Pons (tissue), 1 donor: ENCODE data around the gene TLE3.

Experiments used
- DNase-seq: peaks from one replicate; pipeline ENCODE4 v3.0.0-alpha.2; 2016; ENCODE audit warnings: low spot score

Gene TLE3

GRCh38 chr15:70062321-70062956, 35.3 kb downstream of the TLE3 start:
- peak; percentile 71 for DNase-seq

DNA sequence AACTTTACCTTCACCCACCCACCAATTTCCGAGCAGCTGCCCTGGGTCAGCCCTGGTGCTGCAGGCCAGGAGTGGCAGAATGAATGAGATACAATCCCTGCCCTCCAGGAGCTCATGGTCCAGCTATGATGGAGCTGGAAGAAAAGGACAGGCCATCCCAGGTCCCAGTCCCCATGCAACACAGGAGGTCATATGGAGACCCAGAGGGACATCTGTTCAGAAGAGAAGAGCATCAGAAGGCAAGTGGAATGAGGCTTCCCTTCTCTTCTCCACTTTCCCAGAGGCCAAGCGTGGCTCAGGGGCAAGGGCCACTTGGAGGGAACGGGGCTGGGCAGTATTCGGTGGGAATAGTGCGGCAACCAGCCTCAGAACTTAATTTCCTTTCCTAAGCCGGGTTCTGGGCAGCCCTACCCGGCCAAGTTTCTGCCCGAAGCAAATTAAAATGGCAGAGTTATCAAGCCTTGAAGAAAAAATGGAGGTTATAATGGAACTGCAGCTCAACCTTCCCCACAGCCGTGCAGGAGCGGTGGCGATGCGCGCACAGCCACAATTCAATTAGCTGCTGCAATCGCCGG, 35.9 kb downstream of the TLE3 start:
- no peak for DNase-seq

DNA sequence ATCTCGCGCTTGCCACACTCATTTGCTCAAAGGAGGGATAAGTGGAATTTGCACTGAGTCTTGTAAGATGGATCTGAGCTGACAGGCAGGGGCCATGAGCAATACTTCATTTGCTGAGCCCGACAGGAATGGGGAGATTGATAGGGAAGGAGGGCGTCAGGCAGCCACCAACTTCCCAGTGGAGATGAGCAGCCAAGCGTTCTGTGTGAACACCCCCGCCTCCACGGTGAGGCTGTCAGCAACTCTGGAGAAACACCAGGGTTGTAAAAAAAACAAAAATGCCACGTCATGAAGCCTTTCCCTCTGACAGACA, 36.8 kb downstream of the TLE3 start:
- DNase-seq, result no peak

GRCh38 chr15:70060214-70060992, 37.3 kb downstream of the TLE3 start:
- DNase-seq, result no peak

- no peak for DNase-seq
Observed at GRCh38 chr15:70059476-70060213, 38.1 kb downstream of the TLE3 start.

GRCh38 chr15:70058642-70059360, 38.9 kb downstream of the TLE3 start:
- DNase-seq, result no peak

- DNase-seq, result no peak
Observed at GRCh38 chr15:70057931-70058641, 39.6 kb downstream of the TLE3 start.

GRCh38 chr15:70056091-70056680, 41.5 kb downstream of the TLE3 start:
- no peak for DNase-seq

DNA sequence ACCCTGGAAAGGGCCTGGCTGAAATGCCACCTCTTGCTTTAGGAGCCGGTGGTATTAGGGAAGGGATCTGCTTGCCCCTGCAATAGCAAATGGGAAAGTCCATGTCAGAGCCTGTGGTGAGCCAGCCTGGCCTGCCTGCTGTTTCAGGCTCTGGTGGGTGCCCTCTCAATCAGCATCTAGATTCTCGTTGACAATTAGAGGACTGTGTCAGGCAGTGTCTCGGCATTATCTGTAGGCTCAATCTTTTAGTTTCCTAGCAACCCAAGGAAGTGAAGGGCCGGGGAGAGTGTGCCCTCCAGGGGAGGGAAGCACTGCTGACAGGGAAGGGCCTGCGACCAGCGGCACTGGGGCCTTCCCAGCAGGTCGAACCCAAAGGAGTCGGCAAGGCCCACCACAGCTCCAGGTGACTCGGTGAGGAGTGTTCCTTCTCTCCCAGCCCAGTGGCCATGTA, 42.1 kb downstream of the TLE3 start:
- no peak for DNase-seq

GRCh38 chr15:70054884-70055387, 42.8 kb downstream of the TLE3 start:
- DNase-seq, result no peak

GRCh38 chr15:70054366-70054765, 43.4 kb downstream of the TLE3 start:
- DNase-seq, result no peak

GRCh38 chr15:70053716-70054229, 43.9 kb downstream of the TLE3 start:
- DNase-seq, result no peak

GRCh38 chr15:70053001-70053715, 44.6 kb downstream of the TLE3 start:
- peak; percentile 42 for DNase-seq

GRCh38 chr15:70051948-70052633, 45.6 kb downstream of the TLE3 start:
- no peak for DNase-seq

DNA sequence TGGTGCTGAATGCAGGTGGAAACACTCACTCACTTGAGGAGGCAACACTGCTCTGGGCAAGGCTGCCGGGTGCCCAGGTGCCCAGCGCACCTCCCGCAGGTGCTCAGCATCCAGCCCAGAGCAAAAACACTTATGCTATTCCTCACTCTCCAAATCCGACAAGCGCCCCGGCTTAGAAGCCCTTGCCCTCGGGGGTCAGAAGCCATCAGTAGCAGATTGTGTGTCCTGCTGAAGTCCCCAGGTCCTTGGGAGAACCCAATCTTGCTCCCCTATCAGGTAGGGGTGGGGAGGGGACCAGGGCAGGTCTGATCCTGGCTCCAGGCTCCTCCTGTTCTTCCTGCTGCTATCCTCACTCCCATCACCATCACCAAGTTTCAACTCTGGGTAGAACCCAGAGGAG, 46.7 kb downstream of the TLE3 start:
- no peak for DNase-seq

- no peak for DNase-seq
Observed at GRCh38 chr15:70050441-70050840, 47.3 kb downstream of the TLE3 start.

DNA sequence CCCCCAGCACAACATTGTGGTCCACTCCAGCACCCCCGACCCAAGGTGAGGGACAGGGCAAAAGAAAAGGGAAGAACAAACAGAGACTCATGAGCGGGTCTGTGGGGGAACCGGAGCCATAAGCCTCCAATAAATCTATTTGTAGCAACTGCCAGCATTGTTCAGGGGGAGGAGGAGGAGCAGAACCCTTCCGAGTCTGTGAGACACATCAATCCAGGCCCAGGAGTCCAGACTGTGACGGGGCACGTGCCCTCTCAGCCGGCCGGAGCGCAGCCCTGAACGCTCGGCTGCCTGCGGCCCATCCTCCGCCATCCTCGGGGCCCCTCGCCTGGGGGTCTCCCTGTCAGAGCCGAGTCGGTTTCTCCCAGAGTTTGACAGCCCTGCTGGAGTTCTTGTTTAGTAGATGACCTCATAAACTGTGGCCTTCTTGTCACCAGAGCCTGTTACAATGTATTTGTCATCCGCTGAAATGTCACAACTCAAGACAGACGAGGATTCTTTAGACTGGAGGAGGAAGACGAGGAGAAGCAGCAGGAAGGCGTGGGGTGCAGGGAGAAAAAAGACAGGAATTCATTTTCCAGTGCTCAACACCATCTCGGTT, 47.9 kb downstream of the TLE3 start:
- no peak for DNase-seq

- no peak for DNase-seq
Observed at GRCh38 chr15:70048578-70049514, 48.9 kb downstream of the TLE3 start.
